ENCODE data around the gene PKP4. TPM values are rescaled to one million over a fixed set of nuclear protein-coding genes. Genes with fewer than 3 reads are reported as not detected.
A peak's percentile ranks its signal among the peaks of the same experiment; 100 is the strongest.

PKP4 gene
- total RNA-seq, 1 experiment from 2014 or later = 40.1 TPM

DNA sequence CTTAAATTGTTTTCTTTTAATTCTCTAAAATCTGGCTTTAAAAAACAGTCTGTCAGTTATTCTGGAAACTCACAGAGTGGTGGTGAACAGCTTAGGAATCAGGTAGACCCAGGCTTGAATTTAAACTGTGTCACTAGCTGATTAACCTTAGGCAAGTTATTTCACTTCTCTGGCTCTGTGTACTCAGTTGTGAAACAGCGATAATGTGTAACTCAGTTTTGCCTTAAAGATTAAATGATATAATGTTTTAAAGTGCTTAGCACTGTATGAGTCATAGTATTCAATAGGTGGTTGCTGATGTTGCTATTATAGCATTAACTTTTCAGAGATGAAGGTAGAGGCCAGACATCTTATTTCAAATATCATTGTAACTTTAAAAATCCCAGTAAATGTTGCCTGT is 40.7 kb downstream of the PKP4 start:
- 0 out of 2 replicates have a peak, but pooled peaks cover 6% of the 10 kb centered on the region for H4K20me1 ChIP-seq (ENCODE audit: low read length)
- no peaks in the 10 kb centered on the region for H3K27me3 ChIP-seq (ENCODE audit: low read length)
- no TSS peak for BruUV-seq (replicated peaks)
- no peak overlapping the region for H3K4me3 ChIP-seq (ENCODE audit: low read length)
- no peaks in the 10 kb centered on the region for H3K36me3 ChIP-seq (ENCODE audit: low read depth, low read length)
- peaks cover 16% of the 10 kb centered on the region for H3K4me1 ChIP-seq (ENCODE audit: insufficient read depth, low read length)
- H3K9ac ChIP-seq (ENCODE audit: low read length) = no peak overlapping the region
- no peaks in the 10 kb centered on the region for H3F3A ChIP-seq (ENCODE audit: low read length, unreplicated experiment)
- no peaks in the 10 kb centered on the region for H3K9me2 ChIP-seq (replicated peaks; ENCODE audit: low read length)
- no peak overlapping the region for H2AFZ ChIP-seq (ENCODE audit: low read length)
- DNase-seq (peak; percentile 78), ATAC-seq (peak; percentile 93)
- ChIA-PET POLR2A (ENCODE audit: unreplicated experiment) (no interaction called here), CTCF (no interaction called here)
- peak overlapping the region; percentile 44 for H3K4me2 ChIP-seq (ENCODE audit: low read length)
- no peak overlapping the region; the same call in 1 of the 2 replicates for H3K27ac ChIP-seq (ENCODE audit: low read length)
- intact Hi-C loops (cut with micrococcal nuclease) = loop anchor here (1.0 kb wide), 1 partner anchor 39 kb away; no protein-coding TSS in a partner anchor
- H3K79me2 ChIP-seq (ENCODE audit: low read length) = peaks cover 29% of the 10 kb centered on the region
- no peak for TF ChIP-seq EZH2phosphoT487 (IDR thresholded peaks at IDR 0.05; ENCODE audit: borderline replicate concordance, low read length)
- TF ChIP-seq CTCF (conservative IDR thresholded peaks at IDR 0.05; ENCODE audit: low read depth, low read length) = no peak
- TF ChIP-seq EZH2 (IDR thresholded peaks at IDR 0.05; ENCODE audit: low read length, unreplicated experiment) = no peak
- H3K9me3 ChIP-seq (ENCODE audit: low read length) = no peaks in the 10 kb centered on the region

DNA sequence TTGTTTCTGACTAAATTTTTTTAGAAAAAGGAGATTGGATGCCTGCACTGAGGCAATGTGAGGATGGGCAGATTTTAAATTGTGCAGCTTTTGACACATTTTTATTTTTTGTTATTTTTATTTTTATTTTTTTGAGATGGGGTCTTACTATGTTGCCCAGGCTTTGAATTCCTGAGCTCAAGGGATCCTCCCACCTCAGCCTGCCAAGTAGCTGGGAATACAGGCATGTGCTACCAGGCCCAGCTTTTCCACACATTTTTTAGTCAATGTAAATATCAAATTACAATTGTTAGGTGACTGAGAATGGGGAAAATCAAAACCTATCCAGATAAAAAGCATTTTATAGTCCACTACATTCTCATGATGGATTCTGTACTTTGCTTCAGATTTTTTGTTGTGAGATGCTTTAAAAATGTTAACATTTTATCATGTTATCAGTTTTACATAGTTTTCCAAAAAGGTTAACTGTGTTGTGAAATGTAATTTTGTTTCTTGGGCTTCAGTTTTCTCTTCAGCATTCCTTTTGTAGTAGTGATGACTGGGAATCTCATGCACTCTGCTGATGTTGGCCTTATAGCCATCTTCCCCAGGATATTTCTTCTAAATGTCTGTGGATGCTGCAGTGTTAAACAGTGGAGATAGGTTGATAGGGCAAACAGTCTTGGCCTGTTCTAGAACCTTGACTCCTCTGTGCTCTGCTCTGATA is 41.4 kb downstream of the PKP4 start:
- H3K4me2 ChIP-seq (ENCODE audit: low read length) = no peak overlapping the region
- POLR2A ChIA-PET (ENCODE audit: unreplicated experiment) = no interaction called here
- H3F3A ChIP-seq (ENCODE audit: low read length, unreplicated experiment) = no peaks in the 10 kb centered on the region
- CTCF ChIA-PET = interaction anchor here (0.6 kb wide), 1 partner anchor 254 kb away, joined by 3 read pairs; no protein-coding TSS in a partner anchor
- H3K4me1 ChIP-seq (ENCODE audit: insufficient read depth, low read length) = peaks cover 20% of the 10 kb centered on the region
- no TSS peak for BruUV-seq (replicated peaks)
- ATAC-seq (no peak), DNase-seq (no peak)
- H3K9me2 ChIP-seq (replicated peaks; ENCODE audit: low read length) = no peaks in the 10 kb centered on the region
- H3K27ac ChIP-seq (ENCODE audit: low read length) = no peak overlapping the region
- no peak overlapping the region for H3K4me3 ChIP-seq (ENCODE audit: low read length)
- intact Hi-C loops (cut with micrococcal nuclease) = no loop called here
- H3K9me3 ChIP-seq (ENCODE audit: low read length) = no peaks in the 10 kb centered on the region
- H3K27me3 ChIP-seq (ENCODE audit: low read length) = no peaks in the 10 kb centered on the region
- no peak overlapping the region for H2AFZ ChIP-seq (ENCODE audit: low read length)
- H3K79me2 ChIP-seq (ENCODE audit: low read length) = peaks cover 29% of the 10 kb centered on the region
- 0 out of 2 replicates have a peak, but pooled peaks cover 6% of the 10 kb centered on the region for H4K20me1 ChIP-seq (ENCODE audit: low read length)
- H3K9ac ChIP-seq (ENCODE audit: low read length) = no peak overlapping the region
- no peaks in the 10 kb centered on the region for H3K36me3 ChIP-seq (ENCODE audit: low read depth, low read length)
- TF ChIP-seq EZH2 (IDR thresholded peaks at IDR 0.05; ENCODE audit: low read length, unreplicated experiment) (no peak), EZH2phosphoT487 (IDR thresholded peaks at IDR 0.05; ENCODE audit: borderline replicate concordance, low read length) (no peak), CTCF (conservative IDR thresholded peaks at IDR 0.05; ENCODE audit: low read depth, low read length) (no peak)

- Histone ChIP-seq H2AFZ (ENCODE audit: low read length) (no peak overlapping the region), H3K4me1 (ENCODE audit: insufficient read depth, low read length) (peaks cover 20% of the 10 kb centered on the region), H3K4me2 (ENCODE audit: low read length) (no peak overlapping the region), H3K4me3 (ENCODE audit: low read length) (no peak overlapping the region), H3K36me3 (ENCODE audit: low read depth, low read length) (no peaks in the 10 kb centered on the region), H3F3A (ENCODE audit: low read length, unreplicated experiment) (no peaks in the 10 kb centered on the region), H3K9ac (ENCODE audit: low read length) (no peak overlapping the region), H3K9me3 (ENCODE audit: low read length) (no peaks in the 10 kb centered on the region), H3K9me2 (replicated peaks; ENCODE audit: low read length) (no peaks in the 10 kb centered on the region), H3K27me3 (ENCODE audit: low read length) (no peaks in the 10 kb centered on the region), H3K79me2 (ENCODE audit: low read length) (peaks cover 28% of the 10 kb centered on the region), H4K20me1 (ENCODE audit: low read length) (0 out of 2 replicates have a peak, but pooled peaks cover 6% of the 10 kb centered on the region), H3K27ac (ENCODE audit: low read length) (no peak overlapping the region)
- intact Hi-C loops (cut with micrococcal nuclease) = no loop called here
- DNase-seq = no peak
- no peak for ATAC-seq
- BruUV-seq (replicated peaks) = no TSS peak
- ChIA-PET CTCF (interaction anchor here (0.6 kb wide), 1 partner anchor 254 kb away, joined by 3 read pairs; no protein-coding TSS in a partner anchor), POLR2A (ENCODE audit: unreplicated experiment) (no interaction called here)
- TF ChIP-seq EZH2phosphoT487 (IDR thresholded peaks at IDR 0.05; ENCODE audit: borderline replicate concordance, low read length) (no peak), EZH2 (IDR thresholded peaks at IDR 0.05; ENCODE audit: low read length, unreplicated experiment) (no peak), CTCF (conservative IDR thresholded peaks at IDR 0.05; ENCODE audit: low read depth, low read length) (no peak)
Observed at GRCh38 chr2:158498749-158499136, 42.0 kb downstream of the PKP4 start.
